GM13976 (cell line): ENCODE results near the gene WWP2.

ENCODE experiments used
- DNase-seq: peaks from one replicate; pipeline ENCODE4 v3.0.0; 2012; ENCODE audit warnings: low spot score
- CTCF ChIP-seq: IDR thresholded peaks from 2 replicates; pipeline ENCODE4 v1.5.1; 2012; ENCODE audit warnings: borderline replicate concordance, mild to moderate bottlenecking; ENCODE audit not compliant: insufficient read depth; ENCODE audit errors: extremely low read depth, missing control alignments, control extremely low read depth
- in situ Hi-C: fragments of 300-500 bp; cut with MboI; formaldehyde crosslinking; loops from one replicate; pipeline ENCODE4 v1.12.0; 2022; ENCODE audit warnings: low sequenced_read_pairs, mixed read lengths, inconsistent platforms; ENCODE audit not compliant: unreplicated experiment

The WWP2 gene

GRCh38 chr16:69934044-69934443 is 171.9 kb downstream of the WWP2 start:
- DNase-seq = no peak
- in situ Hi-C loops = loop anchor here (10.0 to 25.0 kb wide), 2 partner anchors 149 to 547 kb away; partner anchors contain the start of gene TERF2
- no peak for TF ChIP-seq CTCF

- no peak for TF ChIP-seq CTCF
- in situ Hi-C loops = loop anchor here (10.0 to 25.0 kb wide), 2 partner anchors 150 to 547 kb away; partner anchors contain the start of gene TERF2
- DNase-seq = no peak
Measured at GRCh38 chr16:69934751-69935150, 172.6 kb downstream of the WWP2 start.

- TF ChIP-seq CTCF = no peak
- in situ Hi-C loops = loop anchor here (10.0 to 25.0 kb wide), 2 partner anchors 150 to 548 kb away; partner anchors contain the start of gene TERF2
- no peak for DNase-seq
Measured at GRCh38 chr16:69935278-69935711, 173.2 kb downstream of the WWP2 start.

GRCh38 chr16:69935740-69936139 is 173.6 kb downstream of the WWP2 start:
- DNase-seq = no peak
- TF ChIP-seq CTCF = no peak
- in situ Hi-C loops = loop anchor here (10.0 to 25.0 kb wide), 2 partner anchors 151 to 548 kb away; partner anchors contain the start of gene TERF2

- no peak for TF ChIP-seq CTCF
- DNase-seq = no peak
- in situ Hi-C loops = loop anchor here (10.0 to 25.0 kb wide), 2 partner anchors 151 to 549 kb away; partner anchors contain the start of gene TERF2
Measured at GRCh38 chr16:69936252-69936651, 174.1 kb downstream of the WWP2 start.

- in situ Hi-C loops = loop anchor here (10.0 to 25.0 kb wide), 2 partner anchors 152 to 549 kb away; partner anchors contain the start of gene TERF2
- no peak for DNase-seq
- no peak for TF ChIP-seq CTCF
Measured at GRCh38 chr16:69936751-69937211, 174.6 kb downstream of the WWP2 start.
